Activated naive CD8-positive, alpha-beta T cell (primary cell): Measurements from ENCODE around the gene RER1.

Experiments
- H3K27ac Mint-ChIP-seq: one replicate; pipeline ENCODE4 v1.8.0; 2021; ENCODE audit warnings: mixed read lengths
- H3K27me3 Mint-ChIP-seq: one replicate; pipeline ENCODE4 v1.8.0; 2021; ENCODE audit warnings: mixed read lengths
- H3K36me3 Mint-ChIP-seq: one replicate; pipeline ENCODE4 v1.8.0; 2021; ENCODE audit warnings: mixed read lengths
- H3K4me1 Mint-ChIP-seq: one replicate; pipeline ENCODE4 v1.8.0; 2021; ENCODE audit warnings: low read depth, mixed read lengths
- H3K4me3 Mint-ChIP-seq: one replicate; pipeline ENCODE4 v1.8.0; 2021; ENCODE audit warnings: mild to moderate bottlenecking, mixed read lengths
- H3K9me3 Mint-ChIP-seq: one replicate; pipeline ENCODE4 v1.8.0; 2021; ENCODE audit warnings: low read depth, mixed read lengths

The RER1 gene

GRCh38 chr1:2378956-2379732 lies 12.5 kb upstream of the RER1 start:
- no peak overlapping the region for H3K4me3 Mint-ChIP-seq
- H3K27ac Mint-ChIP-seq, result no peak overlapping the region
- H3K36me3 Mint-ChIP-seq, result no peaks in the 10 kb centered on the region
- H3K9me3 Mint-ChIP-seq, result no peaks in the 10 kb centered on the region
- H3K4me1 Mint-ChIP-seq, result no peaks in the 10 kb centered on the region
- no peaks in the 10 kb centered on the region for H3K27me3 Mint-ChIP-seq

GRCh38 chr1:2379733-2380404 lies 11.8 kb upstream of the RER1 start:
- no peaks in the 10 kb centered on the region for H3K36me3 Mint-ChIP-seq
- no peaks in the 10 kb centered on the region for H3K9me3 Mint-ChIP-seq
- H3K4me3 Mint-ChIP-seq, result no peak overlapping the region
- no peaks in the 10 kb centered on the region for H3K27me3 Mint-ChIP-seq
- no peaks in the 10 kb centered on the region for H3K4me1 Mint-ChIP-seq
- no peak overlapping the region for H3K27ac Mint-ChIP-seq

GRCh38 chr1:2380816-2381591 lies 10.6 kb upstream of the RER1 start:
- Mint-ChIP-seq H3K27ac (no peak overlapping the region), H3K27me3 (no peaks in the 10 kb centered on the region), H3K9me3 (no peaks in the 10 kb centered on the region), H3K4me3 (no peak overlapping the region), H3K36me3 (no peaks in the 10 kb centered on the region), H3K4me1 (no peaks in the 10 kb centered on the region)

GRCh38 chr1:2381741-2382620 lies 9.7 kb upstream of the RER1 start:
- no peaks in the 10 kb centered on the region for H3K9me3 Mint-ChIP-seq
- no peak overlapping the region for H3K27ac Mint-ChIP-seq
- H3K4me3 Mint-ChIP-seq, result no peak overlapping the region
- H3K27me3 Mint-ChIP-seq, result no peaks in the 10 kb centered on the region
- H3K36me3 Mint-ChIP-seq, result no peaks in the 10 kb centered on the region
- no peaks in the 10 kb centered on the region for H3K4me1 Mint-ChIP-seq

- no peaks in the 10 kb centered on the region for H3K9me3 Mint-ChIP-seq
- H3K4me3 Mint-ChIP-seq, result no peak overlapping the region
- H3K27ac Mint-ChIP-seq, result no peak overlapping the region
- H3K27me3 Mint-ChIP-seq, result no peaks in the 10 kb centered on the region
- no peaks in the 10 kb centered on the region for H3K4me1 Mint-ChIP-seq
- H3K36me3 Mint-ChIP-seq, result no peaks in the 10 kb centered on the region
Observed at GRCh38 chr1:2382621-2383361, 8.8 kb upstream of the RER1 start.

GRCh38 chr1:2383576-2383975 lies 8.1 kb upstream of the RER1 start:
- no peak overlapping the region for H3K27ac Mint-ChIP-seq
- H3K27me3 Mint-ChIP-seq, result no peaks in the 10 kb centered on the region
- no peaks in the 10 kb centered on the region for H3K4me1 Mint-ChIP-seq
- no peak overlapping the region for H3K4me3 Mint-ChIP-seq
- H3K36me3 Mint-ChIP-seq, result no peaks in the 10 kb centered on the region
- no peaks in the 10 kb centered on the region for H3K9me3 Mint-ChIP-seq

GRCh38 chr1:2384130-2384860 lies 7.3 kb upstream of the RER1 start:
- H3K27me3 Mint-ChIP-seq, result no peaks in the 10 kb centered on the region
- H3K4me3 Mint-ChIP-seq, result no peak overlapping the region
- H3K27ac Mint-ChIP-seq, result no peak overlapping the region
- no peaks in the 10 kb centered on the region for H3K36me3 Mint-ChIP-seq
- H3K9me3 Mint-ChIP-seq, result no peaks in the 10 kb centered on the region
- H3K4me1 Mint-ChIP-seq, result no peaks in the 10 kb centered on the region

- peaks cover under 1% of the 10 kb centered on the region for H3K4me1 Mint-ChIP-seq
- no peaks in the 10 kb centered on the region for H3K9me3 Mint-ChIP-seq
- H3K27me3 Mint-ChIP-seq, result no peaks in the 10 kb centered on the region
- H3K36me3 Mint-ChIP-seq, result no peaks in the 10 kb centered on the region
- no peak overlapping the region for H3K4me3 Mint-ChIP-seq
- no peak overlapping the region for H3K27ac Mint-ChIP-seq
Observed at GRCh38 chr1:2384941-2385481, 6.6 kb upstream of the RER1 start.

GRCh38 chr1:2385606-2386280 lies 5.9 kb upstream of the RER1 start:
- no peak overlapping the region for H3K4me3 Mint-ChIP-seq
- H3K27ac Mint-ChIP-seq, result no peak overlapping the region
- no peaks in the 10 kb centered on the region for H3K27me3 Mint-ChIP-seq
- H3K36me3 Mint-ChIP-seq, result no peaks in the 10 kb centered on the region
- H3K4me1 Mint-ChIP-seq, result peaks cover 3% of the 10 kb centered on the region
- no peaks in the 10 kb centered on the region for H3K9me3 Mint-ChIP-seq

- Mint-ChIP-seq H3K4me3 (no peak overlapping the region), H3K36me3 (no peaks in the 10 kb centered on the region), H3K27ac (no peak overlapping the region), H3K9me3 (no peaks in the 10 kb centered on the region), H3K27me3 (no peaks in the 10 kb centered on the region), H3K4me1 (peaks cover 3% of the 10 kb centered on the region)
Observed at GRCh38 chr1:2386636-2387611, 4.7 kb upstream of the RER1 start.

GRCh38 chr1:2388004-2388913 lies 3.4 kb upstream of the RER1 start:
- Mint-ChIP-seq H3K4me1 (peaks cover 13% of the 10 kb centered on the region), H3K27ac (no peak overlapping the region), H3K27me3 (no peaks in the 10 kb centered on the region), H3K36me3 (no peaks in the 10 kb centered on the region), H3K4me3 (no peak overlapping the region), H3K9me3 (no peaks in the 10 kb centered on the region)
